GM12864 (cell line): ENCODE data around the gene APPBP2.
"Not testable (repeated sequence)": the region's sequence is repeated elsewhere in the genome, so short reads cannot be mapped to it uniquely, and the experiment has no call there.

Experiments
- DNase-seq: peaks from one replicate; pipeline ENCODE4 v3.0.0-alpha.2; 2011; ENCODE audit warnings: low read depth
- H3K4me3 ChIP-seq: 2 replicates; pipeline ENCODE4 v1.5.1; 2011; ENCODE audit warnings: mild to moderate bottlenecking, low read depth, low read length, control low read depth
- TF ChIP-seq, protein P1 (sequence below): IDR thresholded peaks from 2 replicates; pipeline ENCODE4 v1.5.1; 2011; ENCODE audit warnings: low read depth, mild to moderate bottlenecking, moderate library complexity, low read length, control low read depth, inconsistent platforms; ENCODE audit errors: missing control alignments

APPBP2 gene

DNA sequence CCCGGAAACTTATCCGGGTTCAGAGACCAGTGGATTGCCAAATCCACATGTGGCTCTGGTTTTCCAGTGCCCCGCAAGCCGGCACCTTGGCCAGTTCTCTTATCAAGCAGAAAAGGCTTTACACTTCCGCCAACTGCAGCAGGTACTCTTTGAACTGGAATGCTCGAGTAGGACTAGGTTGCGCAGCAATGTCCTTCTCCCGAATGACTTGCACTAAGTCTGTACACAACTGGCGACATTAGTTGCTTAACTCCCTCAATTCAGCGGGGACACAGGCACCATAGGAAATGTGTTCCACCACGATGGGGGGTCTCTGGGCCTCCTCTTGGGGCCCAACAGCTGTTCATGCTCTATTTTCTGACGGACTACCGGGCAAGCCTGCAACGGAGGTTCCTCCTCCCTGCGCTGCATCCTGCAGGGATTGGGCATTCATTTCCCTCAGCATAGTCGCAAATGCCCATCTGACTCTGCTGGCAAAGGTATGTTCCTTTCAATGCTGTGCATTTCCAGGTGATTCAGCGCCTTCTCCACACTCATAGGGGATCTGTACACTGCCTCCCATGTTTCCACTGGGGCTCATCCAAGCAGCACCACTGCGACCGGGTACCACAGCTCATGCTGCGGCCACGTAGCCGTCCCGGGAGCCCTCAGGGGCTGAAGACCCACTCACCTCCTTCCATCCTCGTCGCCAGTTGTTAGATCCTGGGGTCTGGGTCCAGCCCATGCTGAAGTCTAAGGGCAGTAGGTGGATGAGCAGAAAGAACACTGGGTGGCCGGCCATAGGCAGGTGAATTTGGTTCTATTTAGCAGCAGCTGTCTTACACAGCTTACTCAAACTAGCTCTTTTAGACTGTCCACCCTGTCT, 34.2 kb upstream of the APPBP2 start:
- H3K4me3 ChIP-seq: no peak overlapping the region
- TF ChIP-seq, protein P1, sequence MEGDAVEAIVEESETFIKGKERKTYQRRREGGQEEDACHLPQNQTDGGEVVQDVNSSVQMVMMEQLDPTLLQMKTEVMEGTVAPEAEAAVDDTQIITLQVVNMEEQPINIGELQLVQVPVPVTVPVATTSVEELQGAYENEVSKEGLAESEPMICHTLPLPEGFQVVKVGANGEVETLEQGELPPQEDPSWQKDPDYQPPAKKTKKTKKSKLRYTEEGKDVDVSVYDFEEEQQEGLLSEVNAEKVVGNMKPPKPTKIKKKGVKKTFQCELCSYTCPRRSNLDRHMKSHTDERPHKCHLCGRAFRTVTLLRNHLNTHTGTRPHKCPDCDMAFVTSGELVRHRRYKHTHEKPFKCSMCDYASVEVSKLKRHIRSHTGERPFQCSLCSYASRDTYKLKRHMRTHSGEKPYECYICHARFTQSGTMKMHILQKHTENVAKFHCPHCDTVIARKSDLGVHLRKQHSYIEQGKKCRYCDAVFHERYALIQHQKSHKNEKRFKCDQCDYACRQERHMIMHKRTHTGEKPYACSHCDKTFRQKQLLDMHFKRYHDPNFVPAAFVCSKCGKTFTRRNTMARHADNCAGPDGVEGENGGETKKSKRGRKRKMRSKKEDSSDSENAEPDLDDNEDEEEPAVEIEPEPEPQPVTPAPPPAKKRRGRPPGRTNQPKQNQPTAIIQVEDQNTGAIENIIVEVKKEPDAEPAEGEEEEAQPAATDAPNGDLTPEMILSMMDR: no peak
- no peak for DNase-seq

DNA sequence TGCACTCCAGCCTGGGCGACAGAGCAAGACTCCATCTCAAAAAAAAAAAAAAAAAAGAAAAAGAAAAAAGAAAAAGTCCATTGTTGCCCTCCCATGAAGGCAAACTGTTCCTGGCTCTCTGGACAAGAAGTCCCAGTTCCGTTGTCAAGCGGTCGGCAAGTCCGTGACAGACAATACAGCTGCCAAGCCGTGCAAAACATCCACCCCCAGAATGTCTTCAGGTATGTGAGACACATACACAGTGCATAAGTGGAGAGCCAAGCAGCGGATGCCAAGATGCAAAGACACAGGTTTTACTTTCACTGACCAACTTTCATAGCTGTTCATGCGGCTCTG, 33.6 kb upstream of the APPBP2 start:
- no peak overlapping the region for H3K4me3 ChIP-seq
- no peak for DNase-seq
- TF ChIP-seq, protein P1: no peak

DNA sequence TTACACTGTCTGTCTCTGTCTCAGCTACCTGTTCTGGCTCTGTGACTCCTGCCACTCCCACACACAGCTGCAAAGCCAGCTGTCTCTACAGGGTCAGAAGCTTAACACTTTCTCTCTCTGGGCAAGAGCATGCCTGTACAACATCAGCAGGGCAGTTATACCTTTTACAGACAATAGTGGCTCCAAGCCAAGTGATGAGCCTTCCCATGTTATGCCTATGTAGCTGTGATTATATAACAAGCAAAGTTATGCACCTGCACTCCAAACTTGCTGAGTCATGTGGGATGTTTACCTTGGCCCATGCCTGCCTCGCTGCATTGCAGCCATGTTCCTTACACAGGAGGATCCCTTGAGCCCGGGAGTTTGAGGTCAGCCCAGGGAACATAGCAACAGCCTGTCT, 31.8 kb upstream of the APPBP2 start:
- TF ChIP-seq, protein P1: no peak
- no peak for DNase-seq
- H3K4me3 ChIP-seq: no peak overlapping the region

DNA sequence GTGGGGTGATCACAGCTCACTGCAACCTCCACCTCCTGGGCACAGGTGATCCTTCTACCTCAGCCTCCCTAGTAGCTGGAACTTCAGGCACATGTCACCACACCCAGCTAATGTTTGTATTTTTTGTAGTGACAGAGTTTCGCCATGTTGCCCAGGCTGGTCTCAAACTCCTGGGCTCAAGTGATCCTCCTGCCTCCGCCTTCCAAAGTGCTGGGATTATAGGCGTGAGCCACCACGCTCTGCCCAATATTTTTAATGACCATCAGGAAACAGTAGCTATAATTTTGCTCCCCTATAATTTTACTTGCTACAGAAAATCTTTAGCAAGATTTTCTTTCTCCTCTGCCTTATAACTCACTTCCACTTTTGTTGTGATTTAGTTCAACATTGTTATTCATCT, 29.7 kb upstream of the APPBP2 start:
- no peak overlapping the region for H3K4me3 ChIP-seq
- DNase-seq: no peak
- TF ChIP-seq, protein P1: no peak

DNA sequence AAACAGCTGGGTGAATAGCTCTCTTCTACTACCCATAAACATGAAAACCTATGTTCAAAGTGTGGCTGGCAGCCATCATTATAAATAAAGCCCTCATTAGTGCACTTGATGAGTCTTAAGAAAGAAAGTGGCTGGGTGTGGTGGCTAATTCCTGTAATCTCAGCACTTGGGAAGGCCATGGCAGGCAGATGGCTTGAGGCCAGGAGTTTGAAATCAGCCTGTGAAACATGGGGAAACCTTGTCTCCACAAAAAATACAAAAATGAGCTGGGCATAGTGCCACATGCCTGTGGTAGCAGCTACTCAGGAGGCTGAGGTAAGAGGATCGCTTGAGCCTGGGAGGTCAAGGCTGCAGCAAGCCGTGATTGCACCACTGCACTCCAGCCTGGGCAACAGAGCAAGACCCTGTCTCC, 28.3 kb upstream of the APPBP2 start:
- TF ChIP-seq, protein P1: no peak
- no peak for DNase-seq
- H3K4me3 ChIP-seq: no peak overlapping the region

DNA sequence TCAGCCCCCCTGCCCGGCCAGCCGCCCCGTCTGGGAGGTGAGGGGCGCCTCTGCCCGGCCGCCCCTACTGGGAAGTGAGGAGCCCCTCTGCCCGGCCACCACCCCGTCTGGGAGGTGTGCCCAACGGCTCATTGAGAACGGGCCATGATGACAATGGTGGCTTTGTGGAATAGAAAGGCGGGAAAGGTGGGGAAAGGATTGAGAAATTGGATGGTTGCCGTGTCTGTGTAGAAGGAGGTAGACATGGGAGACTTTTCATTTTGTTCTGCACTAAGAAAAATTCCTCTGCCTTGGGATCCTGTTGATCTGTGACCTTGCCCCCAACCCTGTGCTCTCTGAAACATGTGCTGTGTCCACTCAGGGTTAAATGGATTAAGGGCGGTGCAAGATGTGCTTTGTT, 26.2 kb upstream of the APPBP2 start:
- H3K4me3 ChIP-seq, DNase-seq: not testable (repeated sequence)

DNA sequence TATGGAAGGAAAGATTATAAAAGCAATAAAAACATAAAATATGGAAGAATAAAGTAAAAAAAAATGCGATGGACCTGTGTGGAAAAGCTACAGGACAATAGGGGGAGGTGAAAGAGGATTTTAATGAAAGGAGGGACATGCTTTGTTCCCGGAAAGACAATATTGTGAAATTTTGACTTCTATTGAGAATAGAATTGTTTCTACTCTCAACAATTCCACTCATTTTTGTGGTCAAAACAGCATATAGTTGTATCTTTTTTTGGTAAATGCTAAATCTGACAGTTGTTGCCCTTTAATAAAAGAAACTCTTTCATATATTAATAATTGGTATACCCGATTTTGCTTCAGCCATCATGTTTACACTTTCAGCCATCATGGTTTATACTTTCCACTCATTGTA, 22.9 kb upstream of the APPBP2 start:
- no peak for DNase-seq
- H3K4me3 ChIP-seq: no peak overlapping the region
- TF ChIP-seq, protein P1: no peak
